DMS53 treated with DMSO at 0.1 percent for 48 hours (cell line): Measurements from ENCODE around the gene WDR90.
A peak's percentile ranks its signal among the peaks of the same experiment; 100 is the strongest.

Experiments used
- DNase-seq: peaks from one replicate; lab custom pipeline; 2025; ENCODE audit not compliant: unreplicated experiment; lab: John Stamatoyannopoulos, UW

WDR90 gene

DNA sequence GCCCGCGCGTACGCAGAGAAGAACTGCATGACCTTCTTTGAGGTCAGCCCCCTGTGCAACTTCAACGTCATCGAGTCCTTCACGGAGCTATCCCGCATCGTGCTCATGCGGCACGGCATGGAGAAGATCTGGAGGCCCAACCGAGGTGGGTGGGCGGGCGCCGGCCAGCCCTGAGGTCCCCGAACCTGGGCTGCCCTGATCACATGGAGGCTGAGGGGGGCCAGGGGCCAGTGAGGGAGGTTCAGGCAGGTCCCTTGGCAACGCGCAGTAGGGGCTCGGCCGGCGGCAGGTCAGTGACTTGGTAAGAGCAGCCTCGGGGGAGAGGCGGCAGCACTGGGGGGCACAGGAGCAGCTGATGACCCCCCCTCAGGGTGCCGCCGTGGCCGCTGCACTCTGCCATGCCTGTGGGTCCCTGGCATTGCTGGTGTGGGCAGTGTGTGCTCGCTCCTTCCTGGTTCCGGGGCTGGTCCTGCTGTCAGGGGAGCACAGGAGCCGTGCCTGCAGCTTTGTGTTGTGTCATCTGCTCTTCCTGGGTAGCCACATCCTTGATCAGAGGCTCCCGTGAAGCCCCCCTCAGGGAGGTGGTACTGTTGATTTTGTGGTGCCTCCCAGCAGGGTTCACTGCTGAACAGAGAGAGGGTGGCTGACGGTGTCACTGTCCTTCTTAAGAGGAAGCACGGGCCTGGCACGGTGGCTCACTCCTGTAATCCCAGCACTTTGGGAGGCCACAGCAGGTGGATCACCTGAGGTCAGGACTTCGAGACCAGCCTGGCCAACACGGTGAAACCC is 23.0 kb upstream of the WDR90 start:
- DNase-seq: no peak

DNA sequence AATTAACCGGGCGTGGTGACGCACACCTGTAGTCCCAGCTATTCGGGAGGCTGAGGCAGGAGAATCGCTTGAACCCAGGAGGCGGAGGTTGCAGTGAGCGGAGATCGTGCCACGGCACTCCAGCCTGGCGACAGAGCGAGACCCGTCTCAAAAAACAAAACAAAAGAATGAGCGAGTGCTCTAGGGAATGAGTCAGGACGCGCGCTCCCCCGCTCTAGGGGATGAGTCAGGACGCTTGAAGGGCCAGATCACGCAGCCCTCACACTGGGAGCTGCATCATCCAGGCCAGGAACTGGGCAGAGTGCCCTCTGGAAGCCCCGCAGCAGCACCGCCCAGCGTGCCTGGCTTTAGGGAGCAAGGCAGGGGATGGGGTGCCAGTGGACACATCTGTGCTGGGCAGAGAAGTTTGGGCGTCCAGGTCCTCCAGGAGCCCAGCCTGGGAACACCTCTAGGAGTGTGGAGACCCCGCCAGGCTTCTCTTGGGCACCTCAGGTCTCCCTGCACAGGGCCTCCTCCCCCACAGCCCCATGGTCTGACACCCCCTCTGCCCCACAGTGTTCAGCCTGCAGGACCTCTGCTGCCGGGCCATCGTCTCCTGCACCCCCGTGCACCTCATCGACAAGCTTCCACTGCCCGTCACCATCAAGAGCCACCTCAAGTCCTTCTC is 22.2 kb upstream of the WDR90 start:
- DNase-seq: peak; percentile 27

GRCh38 chr16:627454-628239 is 21.5 kb upstream of the WDR90 start:
- DNase-seq: peak; percentile 40

GRCh38 chr16:628321-629061 is 20.7 kb upstream of the WDR90 start:
- no peak for DNase-seq

DNA sequence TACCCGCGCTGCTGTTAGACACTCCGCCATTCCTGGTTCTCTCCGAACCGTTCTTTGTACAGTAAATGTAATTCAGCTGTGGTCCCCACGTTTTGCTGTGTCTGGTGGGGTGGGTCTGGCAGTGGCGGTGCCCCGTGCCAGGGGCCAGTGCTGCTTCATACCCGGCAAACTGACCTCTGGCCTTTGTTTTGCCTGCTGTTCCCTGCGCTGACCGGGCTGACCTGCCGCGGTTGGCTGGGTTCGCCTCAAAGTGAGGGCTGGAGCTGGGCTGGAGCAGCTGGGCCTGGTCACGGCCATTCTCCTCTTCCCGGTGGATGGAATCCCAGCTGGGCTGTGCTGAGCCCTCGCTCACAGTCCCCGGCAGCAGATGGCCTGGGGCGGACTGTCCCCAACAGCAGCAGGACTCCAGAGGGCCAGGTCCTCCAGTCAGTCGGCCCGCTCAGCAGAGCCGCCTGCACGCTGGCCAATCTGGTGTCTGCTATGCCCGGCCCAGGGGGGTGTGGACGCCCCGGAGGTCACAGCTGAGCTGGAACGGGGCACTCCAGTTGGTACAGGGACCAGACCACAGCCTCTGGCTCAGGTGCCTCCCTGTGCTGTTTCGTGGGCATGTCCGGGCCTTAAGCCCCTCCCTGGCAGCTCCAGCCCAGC is 19.9 kb upstream of the WDR90 start:
- DNase-seq: no peak

GRCh38 chr16:629833-630248 is 19.3 kb upstream of the WDR90 start:
- no peak for DNase-seq

DNA sequence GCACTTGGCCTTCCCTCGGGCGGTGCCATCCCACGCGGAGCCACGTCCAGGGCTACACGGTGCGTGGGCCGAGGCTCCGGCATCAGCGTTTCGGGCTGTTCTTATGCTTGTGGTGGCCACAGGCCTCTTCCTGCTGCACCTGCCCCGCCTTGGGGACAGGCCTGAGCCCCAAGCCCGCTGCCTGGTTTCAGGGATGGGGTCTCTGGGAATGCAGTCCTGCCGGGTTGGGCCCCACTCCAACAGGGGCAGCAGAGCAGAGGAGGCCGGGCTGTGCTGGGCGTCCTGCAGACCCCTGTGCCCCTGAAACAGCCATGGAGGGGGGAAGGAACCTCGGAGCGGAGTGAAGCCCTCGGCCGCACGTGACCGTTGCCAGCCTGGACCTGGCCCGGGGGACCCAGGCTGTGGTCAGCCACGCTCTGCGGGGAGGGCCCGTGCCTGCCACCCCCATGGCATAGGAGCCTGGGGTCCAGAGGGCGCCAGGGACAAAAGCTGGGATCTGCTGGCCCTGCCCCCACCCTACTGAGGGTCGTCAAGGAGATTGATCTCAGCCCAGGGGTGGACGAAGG is 18.8 kb upstream of the WDR90 start:
- no peak for DNase-seq

DNA sequence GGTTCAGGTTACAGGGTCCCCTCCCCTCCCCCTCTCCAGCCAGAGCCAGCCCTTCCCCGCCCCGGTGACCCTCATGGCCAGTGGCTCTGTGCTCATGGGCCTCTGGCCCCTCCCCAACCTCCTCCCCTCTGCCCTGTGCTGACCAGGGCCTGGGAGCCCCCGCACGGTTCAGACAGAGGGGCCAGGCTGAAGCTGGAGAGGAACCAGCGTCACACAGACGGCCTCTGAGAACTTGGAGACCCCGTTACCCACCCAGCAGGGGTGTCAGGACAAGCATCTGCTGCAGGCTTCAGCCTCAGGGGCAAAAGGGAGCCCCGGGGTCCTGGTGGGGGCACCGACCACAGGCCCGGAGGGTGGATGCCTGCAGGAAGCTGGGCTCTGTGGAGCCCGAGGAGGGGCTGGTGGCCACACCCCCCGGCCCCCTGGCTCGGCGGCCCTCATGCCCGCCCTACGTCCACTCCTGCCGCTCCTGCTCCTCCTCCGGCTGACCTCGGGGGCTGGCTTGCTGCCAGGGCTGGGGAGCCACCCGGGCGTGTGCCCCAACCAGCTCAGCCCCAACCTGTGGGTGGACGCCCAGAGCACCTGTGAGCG is 18.3 kb upstream of the WDR90 start, which contains the start of gene WFIKKN1:
WFIKKN1 (plus strand) TSS at position 171 of the 591 bp plus-strand sequence; CDS start at position 440, 269 bp downstream.
- DNase-seq: no peak

- DNase-seq: no peak
Measured at GRCh38 chr16:631808-632358, 17.3 kb upstream of the WDR90 start.

- DNase-seq: no peak
Measured at GRCh38 chr16:632486-633335, 16.5 kb upstream of the WDR90 start.

DNA sequence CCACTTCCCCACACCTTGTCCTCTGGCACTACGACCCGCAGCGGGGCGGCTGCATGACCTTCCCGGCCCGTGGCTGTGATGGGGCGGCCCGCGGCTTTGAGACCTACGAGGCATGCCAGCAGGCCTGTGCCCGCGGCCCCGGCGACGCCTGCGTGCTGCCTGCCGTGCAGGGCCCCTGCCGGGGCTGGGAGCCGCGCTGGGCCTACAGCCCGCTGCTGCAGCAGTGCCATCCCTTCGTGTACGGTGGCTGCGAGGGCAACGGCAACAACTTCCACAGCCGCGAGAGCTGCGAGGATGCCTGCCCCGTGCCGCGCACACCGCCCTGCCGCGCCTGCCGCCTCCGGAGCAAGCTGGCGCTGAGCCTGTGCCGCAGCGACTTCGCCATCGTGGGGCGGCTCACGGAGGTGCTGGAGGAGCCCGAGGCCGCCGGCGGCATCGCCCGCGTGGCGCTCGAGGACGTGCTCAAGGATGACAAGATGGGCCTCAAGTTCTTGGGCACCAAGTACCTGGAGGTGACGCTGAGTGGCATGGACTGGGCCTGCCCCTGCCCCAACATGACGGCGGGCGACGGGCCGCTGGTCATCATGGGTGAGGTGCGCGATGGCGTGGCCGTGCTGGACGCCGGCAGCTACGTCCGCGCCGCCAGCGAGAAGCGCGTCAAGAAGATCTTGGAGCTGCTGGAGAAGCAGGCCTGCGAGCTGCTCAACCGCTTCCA is 15.7 kb upstream of the WDR90 start:
- DNase-seq: no peak

- no peak for DNase-seq
Measured at GRCh38 chr16:634051-634670, 15.0 kb upstream of the WDR90 start.

- no peak for DNase-seq
Measured at GRCh38 chr16:634996-635395, 14.2 kb upstream of the WDR90 start.

DNA sequence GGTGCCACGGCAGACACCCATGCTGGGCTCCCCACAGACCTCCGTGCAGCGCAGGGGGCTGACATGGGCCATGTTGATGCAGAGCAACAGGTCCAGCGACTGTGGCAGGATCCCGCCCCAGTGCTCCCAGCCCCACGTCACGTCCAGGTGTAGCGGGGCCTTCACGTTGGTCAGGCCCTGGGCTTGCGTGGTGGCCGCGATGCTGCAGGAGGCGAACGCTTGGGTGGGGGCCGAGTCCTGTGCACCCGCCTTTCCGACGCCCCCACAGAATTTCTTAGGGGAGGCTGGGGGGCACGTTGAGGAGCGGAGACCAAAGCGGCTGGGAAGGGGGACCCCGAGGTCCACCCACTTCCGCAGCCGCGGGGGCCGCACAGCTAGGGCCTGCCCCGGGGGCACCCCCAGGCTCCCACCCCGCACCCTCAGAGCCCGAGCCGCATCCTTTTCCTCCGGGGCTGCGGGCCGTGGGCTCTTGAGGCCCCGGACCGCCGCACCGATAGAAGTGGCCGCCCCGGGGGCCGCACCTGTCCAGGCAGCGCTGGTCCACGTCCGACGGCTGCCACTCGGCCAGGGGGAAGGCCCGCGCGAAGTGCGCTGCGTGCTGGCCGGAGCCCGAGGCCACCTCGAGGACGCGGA is 13.5 kb upstream of the WDR90 start:
- DNase-seq: no peak

GRCh38 chr16:636206-637080 is 12.7 kb upstream of the WDR90 start, which contains the start of gene METTL26:
Gene METTL26 (minus strand): TSS chr16:636305. CDS start chr16:636290, 15 bp downstream.
- peak; percentile 78 for DNase-seq
